Neural progenitor cell (in vitro differentiated cells): ENCODE results near the gene RPTOR. TPM values are rescaled to one million over a fixed set of nuclear protein-coding genes. Genes with fewer than 3 reads are reported as not detected.

Experiments
- DNase-seq: peaks from one replicate; pipeline ENCODE4 v3.0.0-alpha.2; 2016; ENCODE audit warnings: low spot score
- H2AFZ ChIP-seq: fragments of 200-600 bp; sonication (generic); replicated peaks from 2 replicates; pipeline ENCODE4 v1.6.1; 2016; ENCODE audit warnings: antibody characterized with exemption
- H3F3A ChIP-seq: fragments of 200-600 bp; sonication (generic); 2 replicates; pipeline ENCODE4 v1.6.1; 2016; ENCODE audit warnings: antibody characterized with exemption, low read depth
- H3K27ac ChIP-seq: fragments of 200-600 bp; sonication (generic); 2 replicates; pipeline ENCODE4 v1.5.1; 2016; ENCODE audit warnings: mild to moderate bottlenecking
- H3K27me3 ChIP-seq: fragments of 200-600 bp; sonication (generic); 2 replicates; pipeline ENCODE4 v1.6.1; 2016; ENCODE audit warnings: mild to moderate bottlenecking, moderate library complexity
- H3K36me3 ChIP-seq: fragments of 200-600 bp; sonication (generic); 2 replicates; pipeline ENCODE4 v1.5.1; 2016
- H3K4me1 ChIP-seq: fragments of 200-600 bp; sonication (generic); 2 replicates; pipeline ENCODE4 v1.6.1; 2016; ENCODE audit warnings: mixed run types
- H3K4me2 ChIP-seq: fragments of 200-600 bp; sonication (generic); 2 replicates; pipeline ENCODE4 v1.6.1; 2016
- H3K4me3 ChIP-seq: fragments of 200-600 bp; sonication (generic); 2 replicates; pipeline ENCODE4 v1.5.1; 2016
- H3K79me2 ChIP-seq: fragments of 200-600 bp; sonication (generic); 2 replicates; pipeline ENCODE4 v1.6.1; 2016; ENCODE audit warnings: low read depth
- H3K9ac ChIP-seq: fragments of 200-600 bp; sonication (generic); 2 replicates; pipeline ENCODE4 v1.6.1; 2016
- H3K9me3 ChIP-seq: fragments of 200-600 bp; sonication (generic); 2 replicates; pipeline ENCODE4 v1.5.1; 2016; ENCODE audit warnings: low read depth
- H4K20me1 ChIP-seq: fragments of 200-600 bp; sonication (generic); 2 replicates; pipeline ENCODE4 v1.6.1; 2016; ENCODE audit warnings: low read depth
- H3K27ac Mint-ChIP-seq: 3 replicates; pipeline ENCODE4 v1.8.0; 2021; ENCODE audit warnings: mixed read lengths
- H3K27me3 Mint-ChIP-seq: 2 replicates; pipeline ENCODE4 v1.8.0; 2022; ENCODE audit warnings: low read depth, mild to moderate bottlenecking, inconsistent platforms, moderate library complexity, mixed read lengths; ENCODE audit not compliant: insufficient read depth
- H3K36me3 Mint-ChIP-seq: 3 replicates; pipeline ENCODE4 v1.8.0; 2021; ENCODE audit warnings: mixed read lengths
- H3K4me1 Mint-ChIP-seq: 3 replicates; pipeline ENCODE4 v1.8.0; 2021; ENCODE audit warnings: mixed read lengths
- H3K4me3 Mint-ChIP-seq: 3 replicates; pipeline ENCODE4 v1.8.0; 2021; ENCODE audit warnings: mild to moderate bottlenecking, moderate library complexity, mixed read lengths
- H3K9me3 Mint-ChIP-seq: 3 replicates; pipeline ENCODE4 v1.8.0; 2020; ENCODE audit warnings: mixed read lengths
- EZH2 ChIP-seq: fragments of 200-600 bp; sonication (generic); IDR thresholded peaks from 2 replicates; pipeline ENCODE4 v1.6.1; 2017; ENCODE audit warnings: antibody characterized with exemption, mild to moderate bottlenecking, moderate library complexity
- EZH2phosphoT487 ChIP-seq: fragments of 200-600 bp; sonication (generic); IDR thresholded peaks from 2 replicates; pipeline ENCODE4 v1.6.1; 2017; ENCODE audit warnings: antibody characterized with exemption
- total RNA-seq: library from RNA; depleted of rRNA; stranded (reverse); fragments of >200 nt; gene quantifications from 2 replicates; pipeline ENCODE4 v1.2.3, GENCODE V29; 2015; ENCODE audit warnings: low replicate concordance
- TF ChIP-seq, protein P1 (sequence below): fragments of 200-600 bp; sonication (generic); IDR thresholded peaks from 2 replicates; pipeline ENCODE4 v1.5.1; 2017; ENCODE audit warnings: antibody characterized with exemption, mild to moderate bottlenecking

Gene RPTOR
- total RNA-seq, 1 donor from 2014 or later, result 7.4 TPM

DNA sequence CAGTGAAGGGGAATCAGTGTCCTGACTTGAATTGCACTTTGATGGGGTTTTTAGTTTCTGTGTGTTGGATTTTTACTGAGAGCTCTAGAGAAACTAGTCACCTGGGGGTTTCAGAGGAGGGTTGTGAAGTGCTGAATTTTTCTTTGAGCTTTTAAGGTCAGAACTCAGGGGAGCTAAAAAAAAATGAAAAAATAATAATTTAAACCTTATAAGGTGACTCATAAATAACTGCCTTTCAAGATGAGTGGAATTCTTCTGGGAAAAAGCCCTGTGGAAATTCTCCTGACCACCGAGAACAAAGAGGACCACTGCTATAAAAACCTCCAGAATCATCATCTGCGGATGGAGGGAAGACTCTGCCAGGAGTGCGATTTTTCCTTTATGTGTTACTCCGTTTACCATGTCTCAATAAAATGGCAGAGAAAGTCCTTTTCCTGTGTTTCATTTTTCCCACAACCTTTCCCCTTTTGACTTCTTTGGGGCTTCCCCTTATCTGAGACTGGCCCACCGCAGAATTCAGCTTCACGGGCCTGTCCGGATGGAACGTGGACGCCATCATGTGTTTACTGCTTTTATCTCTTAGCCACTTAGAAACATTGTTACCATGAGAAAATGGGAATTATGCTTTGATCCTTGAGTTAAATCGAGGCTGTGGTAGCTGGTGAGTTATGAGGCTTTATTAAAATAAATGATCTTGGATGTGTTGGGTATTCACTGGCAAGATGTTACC is 39.7 kb downstream of the RPTOR start:
- H3K4me2 ChIP-seq, result no peak overlapping the region
- Mint-ChIP-seq H3K27me3 (no peaks in the 10 kb centered on the region), H3K27ac (peak overlapping the region; percentile 84), H3K4me1 (peaks cover 18% of the 10 kb centered on the region), H3K36me3 (no peaks in the 10 kb centered on the region), H3K9me3 (no peaks in the 10 kb centered on the region), H3K4me3 (no peak overlapping the region)
- H2AFZ ChIP-seq, result no peak overlapping the region
- DNase-seq, result no peak
- H3K27ac ChIP-seq, result no peak overlapping the region
- no peaks in the 10 kb centered on the region for H3K9me3 ChIP-seq
- no peak overlapping the region for H3K4me3 ChIP-seq
- H3K79me2 ChIP-seq, result peaks cover 29% of the 10 kb centered on the region
- H4K20me1 ChIP-seq, result peaks cover 42% of the 10 kb centered on the region
- no peaks in the 10 kb centered on the region for H3K27me3 ChIP-seq
- no peak overlapping the region for H3K9ac ChIP-seq
- peaks cover 6% of the 10 kb centered on the region for H3K4me1 ChIP-seq
- no peaks in the 10 kb centered on the region for H3F3A ChIP-seq
- TF ChIP-seq, protein P1, sequence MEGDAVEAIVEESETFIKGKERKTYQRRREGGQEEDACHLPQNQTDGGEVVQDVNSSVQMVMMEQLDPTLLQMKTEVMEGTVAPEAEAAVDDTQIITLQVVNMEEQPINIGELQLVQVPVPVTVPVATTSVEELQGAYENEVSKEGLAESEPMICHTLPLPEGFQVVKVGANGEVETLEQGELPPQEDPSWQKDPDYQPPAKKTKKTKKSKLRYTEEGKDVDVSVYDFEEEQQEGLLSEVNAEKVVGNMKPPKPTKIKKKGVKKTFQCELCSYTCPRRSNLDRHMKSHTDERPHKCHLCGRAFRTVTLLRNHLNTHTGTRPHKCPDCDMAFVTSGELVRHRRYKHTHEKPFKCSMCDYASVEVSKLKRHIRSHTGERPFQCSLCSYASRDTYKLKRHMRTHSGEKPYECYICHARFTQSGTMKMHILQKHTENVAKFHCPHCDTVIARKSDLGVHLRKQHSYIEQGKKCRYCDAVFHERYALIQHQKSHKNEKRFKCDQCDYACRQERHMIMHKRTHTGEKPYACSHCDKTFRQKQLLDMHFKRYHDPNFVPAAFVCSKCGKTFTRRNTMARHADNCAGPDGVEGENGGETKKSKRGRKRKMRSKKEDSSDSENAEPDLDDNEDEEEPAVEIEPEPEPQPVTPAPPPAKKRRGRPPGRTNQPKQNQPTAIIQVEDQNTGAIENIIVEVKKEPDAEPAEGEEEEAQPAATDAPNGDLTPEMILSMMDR, result no peak
- no peak for TF ChIP-seq EZH2phosphoT487
- TF ChIP-seq EZH2, result no peak
- H3K36me3 ChIP-seq, result no peaks in the 10 kb centered on the region

DNA sequence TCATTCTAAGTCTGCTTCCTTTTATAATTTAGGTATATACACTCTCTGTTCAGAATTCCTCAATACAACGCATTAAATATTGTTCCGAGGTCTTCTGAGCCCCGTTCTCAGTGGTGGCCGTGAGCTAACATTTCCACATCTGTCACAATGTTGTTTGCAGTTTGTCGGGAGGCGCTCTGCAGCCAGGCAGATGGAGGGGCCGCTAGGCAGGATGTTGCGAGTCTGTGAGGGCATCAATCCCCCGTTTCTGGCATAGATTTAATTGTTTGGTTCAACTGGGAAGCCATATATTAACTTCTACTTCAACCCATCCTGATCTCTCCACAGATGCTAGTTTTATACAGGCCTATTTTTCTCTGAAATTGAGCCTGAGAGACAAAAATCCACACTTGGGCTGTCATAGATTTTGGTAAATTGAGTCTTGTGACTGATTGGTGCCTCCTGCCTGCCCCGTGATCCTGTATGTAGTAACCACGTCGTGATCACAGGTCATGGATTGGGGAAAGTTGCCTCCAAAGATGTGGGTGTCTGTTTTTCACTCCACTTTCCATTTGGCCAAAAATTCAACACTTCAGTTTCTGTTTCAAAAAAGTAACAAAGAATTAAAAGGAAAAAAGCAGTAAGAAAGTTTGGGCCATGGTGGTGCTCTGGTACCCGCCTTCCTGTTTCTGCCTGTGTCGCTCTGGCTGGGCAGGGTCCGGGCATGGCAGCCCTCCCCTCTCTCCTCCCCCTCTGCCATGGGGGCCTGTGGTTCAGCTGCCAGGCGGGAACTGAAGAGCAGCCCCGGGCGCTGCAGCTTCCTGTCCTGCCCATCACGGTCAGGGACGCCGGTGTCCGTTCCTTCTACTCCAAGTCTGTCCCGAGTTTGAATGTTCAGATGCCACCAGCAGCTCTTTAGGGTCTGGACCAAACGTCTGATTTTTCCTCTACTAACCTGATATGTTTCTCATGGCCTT is 41.5 kb downstream of the RPTOR start:
- no peak overlapping the region for H3K4me2 ChIP-seq
- H3K4me1 ChIP-seq, result peaks cover 6% of the 10 kb centered on the region
- DNase-seq, result no peak
- no peak overlapping the region for H2AFZ ChIP-seq
- Mint-ChIP-seq H3K36me3 (no peaks in the 10 kb centered on the region), H3K27ac (no peak overlapping the region), H3K27me3 (peaks cover under 1% of the 10 kb centered on the region), H3K4me1 (peaks cover 18% of the 10 kb centered on the region), H3K4me3 (no peak overlapping the region), H3K9me3 (no peaks in the 10 kb centered on the region)
- TF ChIP-seq EZH2 (no peak), EZH2phosphoT487 (no peak)
- TF ChIP-seq, protein P1, result no peak
- H4K20me1 ChIP-seq, result peaks cover 33% of the 10 kb centered on the region
- no peaks in the 10 kb centered on the region for H3F3A ChIP-seq
- no peak overlapping the region for H3K27ac ChIP-seq
- peaks cover 37% of the 10 kb centered on the region for H3K79me2 ChIP-seq
- no peaks in the 10 kb centered on the region for H3K27me3 ChIP-seq
- H3K36me3 ChIP-seq, result no peaks in the 10 kb centered on the region
- H3K9ac ChIP-seq, result no peak overlapping the region
- no peaks in the 10 kb centered on the region for H3K9me3 ChIP-seq
- no peak overlapping the region for H3K4me3 ChIP-seq

DNA sequence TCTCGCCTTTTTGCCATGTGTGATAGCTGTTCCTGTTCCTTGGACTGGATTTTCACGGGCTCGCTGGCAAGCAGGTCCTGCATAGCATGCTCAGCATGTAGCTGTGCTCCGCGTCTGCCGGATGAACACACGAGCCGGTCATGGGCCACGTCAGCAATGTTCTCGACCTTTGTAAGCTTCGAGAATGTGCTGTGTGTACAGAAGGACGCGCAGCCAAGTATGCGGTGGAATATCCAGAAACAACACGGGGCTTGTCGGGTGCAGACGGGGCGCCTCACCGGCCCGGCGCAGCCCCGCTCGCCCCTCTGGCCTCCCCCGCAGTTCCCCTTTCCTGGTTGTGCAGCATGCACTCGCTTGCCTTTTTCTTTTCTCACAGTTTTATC is 42.2 kb downstream of the RPTOR start:
- Histone ChIP-seq H3K4me2 (no peak overlapping the region), H3K4me3 (no peak overlapping the region), H3K27me3 (no peaks in the 10 kb centered on the region), H3K36me3 (no peaks in the 10 kb centered on the region), H3F3A (peaks cover 4% of the 10 kb centered on the region), H3K79me2 (peaks cover 38% of the 10 kb centered on the region), H3K27ac (no peak overlapping the region), H3K4me1 (peaks cover 6% of the 10 kb centered on the region), H3K9ac (no peak overlapping the region), H4K20me1 (peaks cover 30% of the 10 kb centered on the region), H3K9me3 (no peaks in the 10 kb centered on the region), H2AFZ (no peak overlapping the region)
- no peaks in the 10 kb centered on the region for H3K9me3 Mint-ChIP-seq
- peaks cover 4% of the 10 kb centered on the region for H3K27me3 Mint-ChIP-seq
- H3K36me3 Mint-ChIP-seq, result no peaks in the 10 kb centered on the region
- TF ChIP-seq, protein P1, result no peak
- TF ChIP-seq EZH2 (no peak), EZH2phosphoT487 (no peak)
- H3K4me1 Mint-ChIP-seq, result peaks cover 19% of the 10 kb centered on the region
- no peak for DNase-seq
- H3K4me3 Mint-ChIP-seq, result no peak overlapping the region
- no peak overlapping the region for H3K27ac Mint-ChIP-seq
